ENCODE data around the gene NUDT16L1. TPM values are rescaled to one million over a fixed set of nuclear protein-coding genes. Genes with fewer than 3 reads are reported as not detected.

The NUDT16L1 gene
- polyA plus RNA-seq, 1 of the 3 experiments (the other 2 are of a cell fraction): 45.8 TPM

GRCh38 chr16:4736546-4736945, 43.2 kb downstream of the NUDT16L1 start:
- Histone ChIP-seq H3K4me2 (no peak overlapping the region), H4K20me1 (ENCODE audit: insufficient read depth) (no peaks in the 10 kb centered on the region), H3K4me1 (ENCODE audit: control insufficient read depth in 1 of 2, insufficient read depth in 2 of 2, low read depth in 1 of 2, low read length in 1 of 2) (peaks cover 0 to 6% of the 10 kb centered on the region in 2 experiments; a peak in 1 of 4 replicates), H3K36me3 (replicated peaks in 1 of 2; ENCODE audit: control insufficient read depth in 1 of 2, insufficient read depth in 2 of 2, low read length in 1 of 2) (peaks cover 0 to 4% of the 10 kb centered on the region in 2 experiments), H2AFZ (ENCODE audit: low read depth) (no peak overlapping the region), H3K27ac (ENCODE audit: low read depth in 2 of 2, low read length in 1 of 2) (no peak overlapping the region), H3K9me3 (no peaks in the 10 kb centered on the region), H3K4me3 (ENCODE audit: low read depth in 2 of 2, low read length in 1 of 2) (no peak overlapping the region), H3K9ac (no peak overlapping the region), H3K79me2 (ENCODE audit: insufficient read depth) (peaks cover 25% of the 10 kb centered on the region), H3K9me2 (no peaks in the 10 kb centered on the region), H3F3A (replicated peaks; ENCODE audit: insufficient read depth) (no peaks in the 10 kb centered on the region), H3K27me3 (ENCODE audit: insufficient read depth) (no peaks in the 10 kb centered on the region)
- 73% methylated on average over 3 of the region's 4 CpGs for WGBS (ENCODE audit: low lambda C conversion rate)
- DNase-seq: no peak
- ChIA-PET CTCF (interaction anchor here (0.9 kb wide), 1 partner anchor 188 kb away, joined by 3 read pairs; no protein-coding TSS in a partner anchor), POLR2A (no interaction called here)
- TF ChIP-seq FOSL2 (IDR thresholded peaks at IDR 0.05; ENCODE audit: borderline replicate concordance, low read depth): no peak
- no peak for TF ChIP-seq TAF1 (IDR thresholded peaks at IDR 0.05; ENCODE audit: borderline replicate concordance, low read depth, low read length)
- TF ChIP-seq SIN3A (IDR thresholded peaks at IDR 0.05; ENCODE audit: borderline replicate concordance, low read depth, low read length): no peak
- no peak for TF ChIP-seq CTCF (IDR thresholded peaks at IDR 0.05)
- no peak for TF ChIP-seq YY1 (IDR thresholded peaks at IDR 0.05; ENCODE audit: low read depth)

DNA sequence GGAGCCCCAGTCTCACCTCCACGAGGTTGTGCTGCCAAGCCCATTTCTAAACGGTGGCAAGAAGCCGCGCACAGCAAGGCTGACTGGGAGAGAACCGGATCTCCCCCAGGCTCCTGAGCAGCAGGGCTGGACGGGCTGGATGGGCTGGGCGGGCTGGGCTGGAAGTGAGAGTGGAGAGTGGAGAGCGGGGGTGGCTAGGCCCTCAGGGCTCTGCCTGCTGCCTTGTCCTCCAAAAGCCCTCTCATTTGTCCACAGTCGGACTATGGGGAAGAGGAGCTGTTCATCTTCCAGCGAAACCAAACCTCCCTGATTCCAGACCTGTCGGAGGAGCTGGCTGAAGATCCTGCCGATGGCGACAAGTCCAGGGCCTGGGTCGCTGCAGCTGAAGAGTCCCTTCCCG, 44.2 kb downstream of the NUDT16L1 start:
- Histone ChIP-seq H3K27me3 (ENCODE audit: insufficient read depth) (no peaks in the 10 kb centered on the region), H2AFZ (ENCODE audit: low read depth) (no peak overlapping the region), H4K20me1 (ENCODE audit: insufficient read depth) (no peaks in the 10 kb centered on the region), H3K27ac (ENCODE audit: low read depth in 2 of 2, low read length in 1 of 2) (no peak overlapping the region), H3K9me3 (no peaks in the 10 kb centered on the region), H3K79me2 (ENCODE audit: insufficient read depth) (peaks cover 15% of the 10 kb centered on the region), H3K36me3 (replicated peaks in 1 of 2; ENCODE audit: control insufficient read depth in 1 of 2, insufficient read depth in 2 of 2, low read length in 1 of 2) (no peaks in the 10 kb centered on the region), H3K4me3 (ENCODE audit: low read depth in 2 of 2, low read length in 1 of 2) (no peak overlapping the region), H3K4me2 (no peak overlapping the region), H3K9me2 (no peaks in the 10 kb centered on the region), H3K4me1 (ENCODE audit: control insufficient read depth in 1 of 2, insufficient read depth in 2 of 2, low read depth in 1 of 2, low read length in 1 of 2) (peaks cover 0 to 3% of the 10 kb centered on the region in 2 experiments; a peak in 1 of 4 replicates), H3F3A (replicated peaks; ENCODE audit: insufficient read depth) (no peaks in the 10 kb centered on the region), H3K9ac (no peak overlapping the region)
- WGBS (ENCODE audit: low lambda C conversion rate): 79% methylated on average over 14 of the region's 15 CpGs
- ChIA-PET POLR2A (interaction anchor here (1.3 kb wide), 1 partner anchor 65 kb away, joined by 5 read pairs; the partner anchor contains the start of gene ROGDI), CTCF (no interaction called here)
- DNase-seq: no peak
- TF ChIP-seq GABPA (IDR thresholded peaks at IDR 0.05; ENCODE audit: low read depth): no peak
- TF ChIP-seq PBX3 (IDR thresholded peaks at IDR 0.05): no peak
- no peak for TF ChIP-seq FOXJ3 (CRISPR knock-in tag; IDR thresholded peaks at IDR 0.05)
- no peak for TF ChIP-seq USF2 (IDR thresholded peaks at IDR 0.05; ENCODE audit: borderline replicate concordance, low read depth, low read length)
- no peak for TF ChIP-seq RXRA (IDR thresholded peaks at IDR 0.05; ENCODE audit: borderline replicate concordance, low read depth)
- no peak for TF ChIP-seq RCOR1 (IDR thresholded peaks at IDR 0.05; ENCODE audit: low read length)
- TF ChIP-seq EZH2phosphoT487 (IDR thresholded peaks at IDR 0.05; ENCODE audit: borderline replicate concordance, low read depth): no peak
- no peak for TF ChIP-seq EP300 (IDR thresholded peaks at IDR 0.05; ENCODE audit: borderline replicate concordance in 1 of 2, low read depth in 1 of 2, low read length in 1 of 2)
- no peak for TF ChIP-seq TAF1 (IDR thresholded peaks at IDR 0.05; ENCODE audit: borderline replicate concordance, low read depth, low read length)
- TF ChIP-seq RAD21 (IDR thresholded peaks at IDR 0.05; ENCODE audit: low read length): no peak
- no peak for TF ChIP-seq ELF1 (IDR thresholded peaks at IDR 0.05)
- no peak for TF ChIP-seq MXI1 (IDR thresholded peaks at IDR 0.05; ENCODE audit: low read depth, low read length)
- TF ChIP-seq REST (IDR thresholded peaks at IDR 0.05; ENCODE audit: low read depth, low read length): no peak
- no peak for TF ChIP-seq RFX5 (IDR thresholded peaks at IDR 0.05; ENCODE audit: low read length)
- no peak for TF ChIP-seq CTCF (IDR thresholded peaks at IDR 0.05)
